PFSK-1 (cell line): ENCODE data around the gene GABRG1.

ENCODE experiments used
- FOXP2 ChIP-seq: optimal IDR thresholded peaks from 2 replicates; pipeline ENCODE3; 2011; ENCODE audit warnings: borderline replicate concordance, control low read depth, inconsistent platforms; ENCODE audit not compliant: insufficient read depth; ENCODE audit errors: extremely low read length, extremely low read depth
- POLR2AphosphoS5 ChIP-seq: IDR thresholded peaks from 2 replicates; pipeline ENCODE4 v1.6.1; 2012; ENCODE audit warnings: low read depth, mild to moderate bottlenecking, control low read depth, low read length, moderate library complexity
- SIN3A ChIP-seq: IDR thresholded peaks from 2 replicates; pipeline ENCODE4 v1.6.1; 2012; ENCODE audit warnings: mild to moderate bottlenecking, low read length, moderate library complexity, borderline replicate concordance; ENCODE audit not compliant: insufficient read depth
- TAF1 ChIP-seq: IDR thresholded peaks from 2 replicates; pipeline ENCODE4 v1.6.1; 2012; ENCODE audit warnings: low read length, control low read depth, borderline replicate concordance; ENCODE audit not compliant: insufficient read depth
- TF ChIP-seq, protein P1 (sequence below), 2 experiments: IDR thresholded peaks; 2 replicates each; pipeline versions ENCODE4 v1.6.1 to v1.8.0; 2011 to 2012; ENCODE audit warnings: low read depth in 2 of 2, low read length in 2 of 2, control low read depth in 1 of 2, inconsistent platforms in 1 of 2, mild to moderate bottlenecking in 1 of 2, moderate library complexity in 1 of 2; ENCODE audit not compliant: insufficient read depth in 1 of 2

Gene GABRG1

DNA sequence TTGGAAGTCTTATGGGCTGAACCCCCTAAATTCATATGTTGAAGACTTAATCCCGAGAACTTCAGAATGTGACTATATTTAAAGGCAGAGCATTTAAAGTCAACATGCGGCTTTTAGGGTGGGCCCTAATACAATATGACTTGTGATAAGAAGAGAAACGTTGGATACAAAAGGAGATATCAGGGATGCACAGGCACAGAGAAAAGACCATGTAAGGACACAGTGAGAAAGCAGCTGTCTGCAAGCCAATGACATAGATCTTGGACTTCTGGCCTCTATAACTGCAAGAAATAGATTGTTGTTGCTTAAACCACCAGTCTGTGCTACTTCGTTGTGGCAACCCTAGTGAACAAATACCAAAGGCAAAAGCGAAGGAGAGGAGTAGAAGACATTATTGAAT is 42.2 kb downstream of the GABRG1 start:
- TF ChIP-seq TAF1 (no peak), FOXP2 (no peak), SIN3A (no peak), POLR2AphosphoS5 (no peak)
- TF ChIP-seq, protein P1, sequence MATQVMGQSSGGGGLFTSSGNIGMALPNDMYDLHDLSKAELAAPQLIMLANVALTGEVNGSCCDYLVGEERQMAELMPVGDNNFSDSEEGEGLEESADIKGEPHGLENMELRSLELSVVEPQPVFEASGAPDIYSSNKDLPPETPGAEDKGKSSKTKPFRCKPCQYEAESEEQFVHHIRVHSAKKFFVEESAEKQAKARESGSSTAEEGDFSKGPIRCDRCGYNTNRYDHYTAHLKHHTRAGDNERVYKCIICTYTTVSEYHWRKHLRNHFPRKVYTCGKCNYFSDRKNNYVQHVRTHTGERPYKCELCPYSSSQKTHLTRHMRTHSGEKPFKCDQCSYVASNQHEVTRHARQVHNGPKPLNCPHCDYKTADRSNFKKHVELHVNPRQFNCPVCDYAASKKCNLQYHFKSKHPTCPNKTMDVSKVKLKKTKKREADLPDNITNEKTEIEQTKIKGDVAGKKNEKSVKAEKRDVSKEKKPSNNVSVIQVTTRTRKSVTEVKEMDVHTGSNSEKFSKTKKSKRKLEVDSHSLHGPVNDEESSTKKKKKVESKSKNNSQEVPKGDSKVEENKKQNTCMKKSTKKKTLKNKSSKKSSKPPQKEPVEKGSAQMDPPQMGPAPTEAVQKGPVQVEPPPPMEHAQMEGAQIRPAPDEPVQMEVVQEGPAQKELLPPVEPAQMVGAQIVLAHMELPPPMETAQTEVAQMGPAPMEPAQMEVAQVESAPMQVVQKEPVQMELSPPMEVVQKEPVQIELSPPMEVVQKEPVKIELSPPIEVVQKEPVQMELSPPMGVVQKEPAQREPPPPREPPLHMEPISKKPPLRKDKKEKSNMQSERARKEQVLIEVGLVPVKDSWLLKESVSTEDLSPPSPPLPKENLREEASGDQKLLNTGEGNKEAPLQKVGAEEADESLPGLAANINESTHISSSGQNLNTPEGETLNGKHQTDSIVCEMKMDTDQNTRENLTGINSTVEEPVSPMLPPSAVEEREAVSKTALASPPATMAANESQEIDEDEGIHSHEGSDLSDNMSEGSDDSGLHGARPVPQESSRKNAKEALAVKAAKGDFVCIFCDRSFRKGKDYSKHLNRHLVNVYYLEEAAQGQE (IDR thresholded peaks at IDR 0.05; ENCODE audit: insufficient read depth in 1 of 2, low read depth in 2 of 2, low read length in 2 of 2): no peak

DNA sequence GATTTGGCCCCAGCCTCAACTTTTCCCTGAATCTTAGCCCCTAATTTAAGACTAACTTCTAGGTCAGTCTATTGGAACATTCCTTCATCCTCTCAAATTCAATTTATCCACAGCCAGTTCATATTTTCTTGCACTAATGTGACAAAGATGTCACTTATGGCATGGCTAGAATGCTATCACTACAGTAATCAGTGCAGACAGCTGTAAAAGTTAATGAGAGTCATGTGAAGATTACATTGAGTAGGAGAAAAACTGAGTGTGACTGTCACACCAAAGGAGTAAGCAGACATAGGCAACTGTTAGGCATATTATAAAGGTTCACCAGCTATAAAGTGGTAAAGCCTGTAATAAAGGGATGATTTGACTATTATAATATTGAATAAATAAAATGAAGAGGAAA is 42.6 kb downstream of the GABRG1 start:
- TF ChIP-seq TAF1 (no peak), FOXP2 (no peak), SIN3A (no peak), POLR2AphosphoS5 (no peak)
- TF ChIP-seq, protein P1 (IDR thresholded peaks at IDR 0.05; ENCODE audit: insufficient read depth in 1 of 2, low read depth in 2 of 2, low read length in 2 of 2): no peak

DNA sequence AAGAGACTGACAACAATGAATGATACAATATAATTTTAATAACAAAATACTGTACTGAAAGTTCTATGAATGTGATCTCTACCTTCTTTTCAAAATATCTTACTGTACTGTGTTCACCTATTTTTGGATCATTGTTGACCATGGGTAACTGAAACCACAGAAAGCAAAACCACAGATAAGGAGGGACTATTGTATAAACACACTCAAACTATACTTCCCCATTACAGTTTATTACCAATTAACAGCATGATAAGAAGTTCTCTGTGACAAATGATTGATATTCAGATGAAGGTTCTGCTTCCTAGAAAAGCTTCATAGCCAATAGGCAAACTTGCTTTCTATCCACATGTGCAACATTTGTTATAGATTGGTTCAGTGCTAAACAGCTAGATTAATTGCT is 50.1 kb downstream of the GABRG1 start:
- no peak for TF ChIP-seq FOXP2
- TF ChIP-seq TAF1: no peak
- TF ChIP-seq SIN3A: no peak
- TF ChIP-seq, protein P1 (IDR thresholded peaks at IDR 0.05; ENCODE audit: insufficient read depth in 1 of 2, low read depth in 2 of 2, low read length in 2 of 2): no peak
- TF ChIP-seq POLR2AphosphoS5: no peak

DNA sequence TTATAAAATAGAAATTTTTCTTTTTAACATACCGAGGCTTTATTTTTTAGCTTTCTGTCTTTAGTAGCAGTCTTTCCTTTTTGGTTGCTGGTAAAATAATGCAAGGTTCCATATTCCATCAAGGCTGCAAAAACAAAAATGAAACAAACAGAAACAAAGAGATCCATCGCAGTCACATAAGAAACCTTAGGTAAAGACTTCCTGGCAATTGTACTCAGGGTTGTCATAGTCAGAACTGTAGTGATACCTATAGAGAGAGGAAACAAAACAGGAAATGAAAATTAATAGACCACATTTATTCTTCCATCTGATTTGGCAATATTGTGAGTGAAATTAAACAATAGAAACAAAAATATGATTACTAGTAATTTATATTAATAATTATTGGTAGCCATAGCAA is 72.5 kb downstream of the GABRG1 start:
- TF ChIP-seq POLR2AphosphoS5: no peak
- no peak for TF ChIP-seq TAF1
- TF ChIP-seq SIN3A: no peak
- TF ChIP-seq FOXP2: no peak
- TF ChIP-seq, protein P1 (IDR thresholded peaks at IDR 0.05; ENCODE audit: insufficient read depth in 1 of 2, low read depth in 2 of 2, low read length in 2 of 2): no peak

DNA sequence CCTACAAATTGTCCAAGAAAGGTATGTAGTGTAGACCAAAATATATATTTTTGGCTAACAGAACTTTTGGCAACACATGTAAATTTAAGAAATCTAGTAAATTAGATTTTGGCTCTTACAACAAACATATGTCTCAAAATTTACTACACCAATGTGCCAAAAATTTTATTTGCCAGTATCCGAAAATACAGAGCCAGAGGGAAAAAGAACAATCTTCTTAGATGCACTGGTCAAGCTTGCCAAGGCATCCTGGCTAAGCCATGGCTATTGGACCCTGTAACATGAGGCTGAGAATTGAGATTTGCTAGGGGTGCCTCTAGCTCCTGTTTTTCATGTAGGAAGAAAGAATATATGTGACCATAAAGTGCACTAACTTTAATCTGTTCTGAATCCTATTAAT is 91.8 kb downstream of the GABRG1 start:
- TF ChIP-seq TAF1 (no peak), FOXP2 (no peak), POLR2AphosphoS5 (no peak), SIN3A (no peak)
- TF ChIP-seq, protein P1 (IDR thresholded peaks at IDR 0.05; ENCODE audit: insufficient read depth in 1 of 2, low read depth in 2 of 2, low read length in 2 of 2): no peak
